HepG2 (cell line): Measurements from ENCODE around the gene EBF4. TPM values are rescaled to one million over a fixed set of nuclear protein-coding genes. Genes with fewer than 3 reads are reported as not detected.

Source experiments
- ATAC-seq: fragments of 200-7000 bp; cut with Tn5 transposase; 3 replicates; pipeline ENCODE4 v1.9.1; 2020; ENCODE audit warnings: mild to moderate bottlenecking, moderate library complexity
- BruUV-seq: library from RNA; stranded (reverse); fragments of 400-500 nt; replicated peaks from 2 replicates; lab custom pipeline; 2021; lab: Mats Ljungman, UMichigan
- CTCF ChIA-PET: fragments of 300-600 bp; formaldehyde crosslinking; extraction: SDS; loops from one replicate; lab custom pipeline; 2021; ENCODE audit warnings: low total read pairs, inconsistent platforms, low intra/inter-chr PET ratio; lab: Yijun Ruan, JAX
- POLR2A ChIA-PET: fragments of 350-600 bp; sonication (Branson Sonifier 250); formaldehyde crosslinking; loops from one replicate; lab custom pipeline; 2020; ENCODE audit warnings: antibody characterized with exemption, inconsistent platforms; lab: Yijun Ruan, JAX
- DNase-seq: peaks from one replicate; pipeline ENCODE4 v3.0.0-alpha.2; 2015; ENCODE audit warnings: low spot score
- FAIRE-seq: peaks from 3 replicates; lab custom pipeline; 2011; peaks lifted over from hg19 to GRCh38; lab: Jason Lieb, UNC
- H2AFZ ChIP-seq: one replicate; pipeline ENCODE4 v1.6.1; 2011; ENCODE audit warnings: low read length, inconsistent platforms
- H3K27ac ChIP-seq: fragments of 300-600 bp; 3 replicates; pipeline ENCODE4 v1.8.0; 2011; ENCODE audit warnings: mixed run types, mild to moderate bottlenecking, mixed read lengths, low read length, inconsistent platforms; ENCODE audit not compliant: insufficient read depth; ENCODE audit errors: extremely low read length
- H3K27me3 ChIP-seq, 2 experiments: fragments of 200-600 bp in 1 of 2; 2 replicates in 1 of 2; 3 replicates in 1 of 2; pipeline versions ENCODE4 v1.6.0 to v1.8.0; 2011; ENCODE audit warnings: low read length in 2 of 2, mild to moderate bottlenecking in 2 of 2, moderate library complexity in 2 of 2, inconsistent platforms in 1 of 2; ENCODE audit not compliant: insufficient read depth in 2 of 2, control insufficient read depth in 1 of 2
- H3K36me3 ChIP-seq, 2 experiments: fragments of 200-600 bp in 1 of 2; replicated peaks in 1 of 2; 2 replicates in 1 of 2; 3 replicates in 1 of 2; pipeline versions ENCODE4 v1.5.1 to v1.8.0; 2011; ENCODE audit warnings: low read length in 2 of 2, inconsistent platforms in 1 of 2; ENCODE audit not compliant: insufficient read depth in 2 of 2, control insufficient read depth in 1 of 2
- H3K4me1 ChIP-seq: 2 replicates; pipeline ENCODE4 v1.5.1; 2012; ENCODE audit warnings: low read length, inconsistent platforms; ENCODE audit not compliant: insufficient read depth
- H3K4me2 ChIP-seq: 2 replicates; pipeline ENCODE4 v1.6.0; 2011; ENCODE audit warnings: low read depth, low read length, inconsistent platforms
- H3K4me3 ChIP-seq, 3 experiments: fragments of 200-600 bp in 1 of 3; sonication (generic), shearing (Covaris generic) in 1 of 3; replicated peaks in 1 of 3; 2 replicates each; pipeline ENCODE4 v1.5.1; 2011 to 2016; ENCODE audit warnings: low read length in 3 of 3, inconsistent platforms in 2 of 3, low read depth in 2 of 3, mild to moderate bottlenecking in 2 of 3, control low read depth in 1 of 3, mixed read lengths in 1 of 3; ENCODE audit not compliant: insufficient read depth in 1 of 3
- H3K79me2 ChIP-seq: one replicate; pipeline ENCODE4 v1.6.1; 2011; ENCODE audit warnings: low read length, inconsistent platforms; ENCODE audit not compliant: insufficient read depth
- H3K9ac ChIP-seq: 2 replicates; pipeline ENCODE4 v1.6.0; 2011; ENCODE audit warnings: mild to moderate bottlenecking, low read depth, low read length, inconsistent platforms; ENCODE audit not compliant: insufficient read depth
- H3K9me3 ChIP-seq: 2 replicates; pipeline ENCODE4 v1.5.1; 2012; ENCODE audit warnings: mild to moderate bottlenecking, low read length
- H4K20me1 ChIP-seq: 2 replicates; pipeline ENCODE4 v1.6.0; 2011; ENCODE audit warnings: inconsistent platforms, mild to moderate bottlenecking, low read length, moderate library complexity; ENCODE audit not compliant: insufficient read depth
- HNRNPUL1 ChIP-seq: fragments of 200-400 bp; formaldehyde crosslinking; IDR thresholded peaks from 2 replicates; pipeline ENCODE4 v1.6.1; 2017; ENCODE audit warnings: low read depth, mild to moderate bottlenecking, low read length, moderate library complexity
- RARG ChIP-seq: sonication (generic); formaldehyde crosslinking; IDR thresholded peaks from 2 replicates; pipeline ENCODE4 v1.4.0; 2020; ENCODE audit warnings: low read depth, mild to moderate bottlenecking, missing genetic modification reagents
- SP1 ChIP-seq, 2 experiments: fragments of 450-650 bp in 1 of 2; sonication (generic) in 1 of 2; formaldehyde crosslinking in 1 of 2; IDR thresholded peaks; 2 replicates each; pipeline versions ENCODE4 v1.4.0 to v1.6.1; 2016 to 2020; ENCODE audit warnings: missing genetic modification reagents in 1 of 2
- ZNF747 ChIP-seq: sonication (generic); formaldehyde crosslinking; IDR thresholded peaks from 2 replicates; pipeline ENCODE4 v1.8.1; 2023; ENCODE audit warnings: missing genetic modification reagents, mild to moderate bottlenecking, borderline replicate concordance
- ZSCAN30 ChIP-seq: sonication (generic); formaldehyde crosslinking; IDR thresholded peaks from 2 replicates; pipeline ENCODE4 v1.5.0; 2020; ENCODE audit warnings: mild to moderate bottlenecking, missing genetic modification reagents
- ZSCAN31 ChIP-seq: sonication (generic); formaldehyde crosslinking; IDR thresholded peaks from 2 replicates; pipeline ENCODE4 v1.5.0; 2020; ENCODE audit warnings: low read depth, mild to moderate bottlenecking, missing genetic modification reagents
- WGBS: methylation state at CpG from one replicate; pipeline ENCODE4 v1.1.6; 2017; ENCODE audit warnings: low lambda C conversion rate; 5-methylcytosine and 5-hydroxymethylcytosine counted together
- in situ Hi-C: cut with HindIII; loops from 2 replicates; pipeline ENCODE4 v1.10.0; 2017; ENCODE audit warnings: low pct_unique_long_range_greater_than_20kb; ENCODE audit not compliant: extremely low pct_ligation_motif_present
- intact Hi-C: fragments of 100-400 bp; cut with micrococcal nuclease; formaldehyde crosslinking; loops from one replicate; pipeline ENCODE4 v1.10.0; 2022; ENCODE audit not compliant: unreplicated experiment
- polyA plus RNA-seq, 8 experiments: library from polyadenylated mRNA; depleted of rRNA in 3 of 8; stranded (reverse) in 7 of 8; unstranded in 1 of 8; fragments of >200 nt; fragmentation: Illumina TruSeq in 4 of 8; extraction: Trizol in 4 of 8; gene quantifications; 2 replicates each; pipeline versions ENCODE4 v1.2.1 to v1.2.3, GENCODE V29; 2011 to 2016; ENCODE audit warnings: low read depth in 4 of 8, missing spikeins in 1 of 8, mixed read lengths in 1 of 8; ENCODE audit not compliant: insufficient read depth in 1 of 8
- total RNA-seq, 5 experiments: library from RNA; depleted of rRNA; stranded (reverse); fragments of >200 nt; fragmentation: Illumina TruSeq; extraction: Trizol; gene quantifications; 2 replicates each; pipeline ENCODE4 v1.2.3, GENCODE V29; 2016; ENCODE audit warnings: low read depth in 1 of 5
- TF ChIP-seq, protein P1 (sequence below): sonication (generic); formaldehyde crosslinking; IDR thresholded peaks from 2 replicates; pipeline ENCODE4 v1.5.0; 2020; ENCODE audit warnings: mild to moderate bottlenecking, missing genetic modification reagents, borderline replicate concordance

Gene EBF4
- total and polyA plus RNA-seq, 2 of the 13 experiments (the other 11 are each of a cell fraction or from before 2014, with no cell fraction given): 0.84 to 2.2 TPM

DNA sequence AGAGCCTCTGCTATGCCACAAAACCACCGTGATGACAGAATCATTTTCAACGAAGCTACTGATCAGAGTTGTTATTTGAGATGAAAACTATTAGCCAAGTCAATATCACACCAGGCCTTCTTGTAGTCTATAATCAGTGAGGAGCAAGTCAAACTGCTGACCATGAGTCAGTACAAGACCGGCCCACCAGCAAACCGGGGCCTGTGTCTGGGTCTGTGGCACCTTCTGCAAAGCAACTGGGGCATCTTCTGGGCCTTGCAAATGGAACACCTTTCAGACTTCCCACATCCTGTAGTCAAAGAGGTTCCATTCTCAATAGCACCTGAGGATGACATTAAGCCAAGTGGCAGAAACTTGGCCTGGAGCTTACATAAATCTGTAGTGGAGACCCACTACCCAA lies 69.3 kb downstream of the EBF4 start:
- Histone ChIP-seq H3K4me3 (no peak overlapping the region), H4K20me1 (no peaks in the 10 kb centered on the region), H3K27ac (no peak overlapping the region), H3K79me2 (no peaks in the 10 kb centered on the region), H3K27me3 (peaks cover 13 to 59% of the 10 kb centered on the region in 2 experiments), H3K4me1 (no peaks in the 10 kb centered on the region), H3K9ac (no peak overlapping the region), H3K36me3 (no peaks in the 10 kb centered on the region), H3K9me3 (no peaks in the 10 kb centered on the region), H3K4me2 (no peak overlapping the region), H2AFZ (no peak overlapping the region)
- TF ChIP-seq SP1 (IDR thresholded peaks at IDR 0.05): no peak
- no peak for TF ChIP-seq SP1 (CRISPR knock-in tag; IDR thresholded peaks at IDR 0.05)
- no peak for TF ChIP-seq ZSCAN30 (CRISPR knock-in tag)
- no peak for TF ChIP-seq ZNF747 (CRISPR knock-in tag)
- TF ChIP-seq, protein P1, sequence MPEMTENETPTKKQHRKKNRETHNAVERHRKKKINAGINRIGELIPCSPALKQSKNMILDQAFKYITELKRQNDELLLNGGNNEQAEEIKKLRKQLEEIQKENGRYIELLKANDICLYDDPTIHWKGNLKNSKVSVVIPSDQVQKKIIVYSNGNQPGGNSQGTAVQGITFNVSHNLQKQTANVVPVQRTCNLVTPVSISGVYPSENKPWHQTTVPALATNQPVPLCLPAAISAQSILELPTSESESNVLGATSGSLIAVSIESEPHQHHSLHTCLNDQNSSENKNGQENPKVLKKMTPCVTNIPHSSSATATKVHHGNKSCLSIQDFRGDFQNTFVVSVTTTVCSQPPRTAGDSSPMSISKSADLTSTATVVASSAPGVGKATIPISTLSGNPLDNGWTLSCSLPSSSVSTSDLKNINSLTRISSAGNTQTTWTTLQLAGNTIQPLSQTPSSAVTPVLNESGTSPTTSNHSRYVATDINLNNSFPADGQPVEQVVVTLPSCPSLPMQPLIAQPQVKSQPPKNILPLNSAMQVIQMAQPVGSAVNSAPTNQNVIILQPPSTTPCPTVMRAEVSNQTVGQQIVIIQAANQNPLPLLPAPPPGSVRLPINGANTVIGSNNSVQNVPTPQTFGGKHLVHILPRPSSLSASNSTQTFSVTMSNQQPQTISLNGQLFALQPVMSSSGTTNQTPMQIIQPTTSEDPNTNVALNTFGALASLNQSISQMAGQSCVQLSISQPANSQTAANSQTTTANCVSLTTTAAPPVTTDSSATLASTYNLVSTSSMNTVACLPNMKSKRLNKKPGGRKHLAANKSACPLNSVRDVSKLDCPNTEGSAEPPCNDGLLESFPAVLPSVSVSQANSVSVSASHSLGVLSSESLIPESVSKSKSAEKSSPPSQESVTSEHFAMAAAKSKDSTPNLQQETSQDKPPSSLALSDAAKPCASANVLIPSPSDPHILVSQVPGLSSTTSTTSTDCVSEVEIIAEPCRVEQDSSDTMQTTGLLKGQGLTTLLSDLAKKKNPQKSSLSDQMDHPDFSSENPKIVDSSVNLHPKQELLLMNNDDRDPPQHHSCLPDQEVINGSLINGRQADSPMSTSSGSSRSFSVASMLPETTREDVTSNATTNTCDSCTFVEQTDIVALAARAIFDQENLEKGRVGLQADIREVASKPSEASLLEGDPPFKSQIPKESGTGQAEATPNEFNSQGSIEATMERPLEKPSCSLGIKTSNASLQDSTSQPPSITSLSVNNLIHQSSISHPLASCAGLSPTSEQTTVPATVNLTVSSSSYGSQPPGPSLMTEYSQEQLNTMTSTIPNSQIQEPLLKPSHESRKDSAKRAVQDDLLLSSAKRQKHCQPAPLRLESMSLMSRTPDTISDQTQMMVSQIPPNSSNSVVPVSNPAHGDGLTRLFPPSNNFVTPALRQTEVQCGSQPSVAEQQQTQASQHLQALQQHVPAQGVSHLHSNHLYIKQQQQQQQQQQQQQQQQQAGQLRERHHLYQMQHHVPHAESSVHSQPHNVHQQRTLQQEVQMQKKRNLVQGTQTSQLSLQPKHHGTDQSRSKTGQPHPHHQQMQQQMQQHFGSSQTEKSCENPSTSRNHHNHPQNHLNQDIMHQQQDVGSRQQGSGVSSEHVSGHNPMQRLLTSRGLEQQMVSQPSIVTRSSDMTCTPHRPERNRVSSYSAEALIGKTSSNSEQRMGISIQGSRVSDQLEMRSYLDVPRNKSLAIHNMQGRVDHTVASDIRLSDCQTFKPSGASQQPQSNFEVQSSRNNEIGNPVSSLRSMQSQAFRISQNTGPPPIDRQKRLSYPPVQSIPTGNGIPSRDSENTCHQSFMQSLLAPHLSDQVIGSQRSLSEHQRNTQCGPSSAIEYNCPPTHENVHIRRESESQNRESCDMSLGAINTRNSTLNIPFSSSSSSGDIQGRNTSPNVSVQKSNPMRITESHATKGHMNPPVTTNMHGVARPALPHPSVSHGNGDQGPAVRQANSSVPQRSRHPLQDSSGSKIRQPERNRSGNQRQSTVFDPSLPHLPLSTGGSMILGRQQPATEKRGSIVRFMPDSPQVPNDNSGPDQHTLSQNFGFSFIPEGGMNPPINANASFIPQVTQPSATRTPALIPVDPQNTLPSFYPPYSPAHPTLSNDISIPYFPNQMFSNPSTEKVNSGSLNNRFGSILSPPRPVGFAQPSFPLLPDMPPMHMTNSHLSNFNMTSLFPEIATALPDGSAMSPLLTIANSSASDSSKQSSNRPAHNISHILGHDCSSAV (CRISPR knock-in tag): no peak
- TF ChIP-seq RARG: no peak
- TF ChIP-seq ZSCAN31 (CRISPR knock-in tag): no peak
- TF ChIP-seq HNRNPUL1: no peak
- POLR2A ChIA-PET: interaction anchor here (0.8 kb wide), 1 partner anchor 8 kb away, joined by 3 read pairs; no protein-coding TSS in a partner anchor
- ATAC-seq (no peak), FAIRE-seq (no peak), DNase-seq (no peak)
- no TSS peak for BruUV-seq
- CTCF ChIA-PET: no interaction called here
- intact Hi-C loops: no loop called here
- 10% methylated on average over 4 of the region's 4 CpGs for WGBS
- in situ Hi-C loops: no loop called here
